Measurements from ENCODE around the gene MAJIN. TPM values are rescaled to one million over a fixed set of nuclear protein-coding genes. Genes with fewer than 3 reads are reported as not detected.
"Not testable (repeated sequence)": the region's sequence is repeated elsewhere in the genome, so short reads cannot be mapped to it uniquely, and the experiment has no call there.

MAJIN gene
- total RNA-seq, 1 donor from 2014 or later, result not detected

GRCh38 chr11:64994318-64994717, 22.4 kb upstream of the MAJIN start:
- H3K4me3 ChIP-seq, result no peak overlapping the region
- intact Hi-C loops (cut with DNase I), result no loop called here
- no peaks in the 10 kb centered on the region for H3K9me3 ChIP-seq
- TF ChIP-seq CTCF (IDR thresholded peaks at IDR 0.05) (no peak), POLR2A (IDR thresholded peaks at IDR 0.05) (no peak)
- no peak overlapping the region for H3K27ac ChIP-seq
- H3K4me1 ChIP-seq, result peaks cover 10% of the 10 kb centered on the region
- no peak for DNase-seq (ENCODE audit: extremely low spot score in 2 of 2)
- no peaks in the 10 kb centered on the region for H3K27me3 ChIP-seq
- H3K36me3 ChIP-seq, result no peaks in the 10 kb centered on the region

GRCh38 chr11:64990222-64990923, 18.5 kb upstream of the MAJIN start:
- intact Hi-C loops (cut with DNase I), result no loop called here
- no peak overlapping the region for H3K4me3 ChIP-seq

GRCh38 chr11:64989416-64989815, 17.5 kb upstream of the MAJIN start:
- no peaks in the 10 kb centered on the region for H3K36me3 ChIP-seq
- no peak overlapping the region for H3K27ac ChIP-seq
- no peak for DNase-seq (ENCODE audit: extremely low spot score in 2 of 2)
- H3K27me3 ChIP-seq, result no peaks in the 10 kb centered on the region
- H3K4me3 ChIP-seq, result no peak overlapping the region
- H3K4me1 ChIP-seq, result peaks cover 10% of the 10 kb centered on the region
- H3K9me3 ChIP-seq, result no peaks in the 10 kb centered on the region
- TF ChIP-seq POLR2A (IDR thresholded peaks at IDR 0.05) (no peak), CTCF (IDR thresholded peaks at IDR 0.05) (no peak), POLR2AphosphoS5 (IDR thresholded peaks at IDR 0.05; ENCODE audit: insufficient read depth in 1 of 2, low read depth in 1 of 2) (no peak)
- intact Hi-C loops (cut with DNase I), result no loop called here

More at GRCh38 chr11:64990222-64990923, 18.5 kb upstream of the MAJIN start:
- TF ChIP-seq POLR2AphosphoS5 (IDR thresholded peaks at IDR 0.05; ENCODE audit: insufficient read depth in 1 of 2, low read depth in 1 of 2) (no peak), CTCF (IDR thresholded peaks at IDR 0.05) (no peak)
- no peaks in the 10 kb centered on the region for H3K27me3 ChIP-seq
- DNase-seq (ENCODE audit: extremely low spot score in 2 of 2), result no peak
- no peaks in the 10 kb centered on the region for H3K9me3 ChIP-seq
- peaks cover 10% of the 10 kb centered on the region for H3K4me1 ChIP-seq
- no peak overlapping the region for H3K27ac ChIP-seq
- H3K36me3 ChIP-seq, result no peaks in the 10 kb centered on the region

GRCh38 chr11:64987998-64988854, 16.3 kb upstream of the MAJIN start:
- Histone ChIP-seq H3K27me3 (no peaks in the 10 kb centered on the region), H3K36me3 (no peaks in the 10 kb centered on the region), H3K9me3 (no peaks in the 10 kb centered on the region), H3K27ac (no peak overlapping the region), H3K4me3 (no peak overlapping the region), H3K4me1 (peaks cover 10% of the 10 kb centered on the region)
- DNase-seq (ENCODE audit: extremely low spot score in 2 of 2), result no peak
- intact Hi-C loops (cut with DNase I), result no loop called here
- TF ChIP-seq CTCF (IDR thresholded peaks at IDR 0.05), result no peak
- no peak for TF ChIP-seq POLR2AphosphoS5 (IDR thresholded peaks at IDR 0.05; ENCODE audit: insufficient read depth in 1 of 2, low read depth in 1 of 2)
- TF ChIP-seq POLR2A (IDR thresholded peaks at IDR 0.05), result no peak

DNA sequence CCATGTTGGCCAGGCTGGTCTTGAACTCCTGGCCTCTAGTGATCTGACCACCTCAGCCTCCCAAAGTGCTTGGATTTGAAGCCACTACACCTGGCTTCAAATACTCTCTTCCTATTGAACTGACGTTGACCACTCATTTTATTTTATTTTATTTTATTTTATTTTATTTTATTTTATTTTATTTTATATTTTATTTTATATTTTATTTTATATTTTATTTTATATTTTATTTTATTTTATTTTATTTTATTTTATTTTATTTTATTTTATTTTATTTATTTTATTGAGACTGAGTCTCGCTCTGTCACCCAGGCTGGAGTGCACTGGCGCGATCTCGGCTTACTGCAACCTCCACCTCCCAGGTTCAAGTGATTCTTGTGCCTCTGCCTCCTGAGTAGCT, 11.4 kb upstream of the MAJIN start:
- H3K9me3 ChIP-seq; H3K4me3 ChIP-seq; H3K27me3 ChIP-seq; H3K27ac ChIP-seq; intact Hi-C loops (cut with DNase I); H3K4me1 ChIP-seq; DNase-seq (ENCODE audit: extremely low spot score in 2 of 2); H3K36me3 ChIP-seq: not testable (repeated sequence)
